RCC 7860 (cell line): Measurements from ENCODE around the gene CMIP.

ENCODE experiments used
- DNase-seq: peaks from one replicate; pipeline ENCODE4 v3.0.0-alpha.2; 2015; ENCODE audit warnings: low spot score
- FAIRE-seq: peaks from 2 replicates; lab custom pipeline; 2012; peaks lifted over from hg19 to GRCh38; lab: Jason Lieb, UNC

The CMIP gene

DNA sequence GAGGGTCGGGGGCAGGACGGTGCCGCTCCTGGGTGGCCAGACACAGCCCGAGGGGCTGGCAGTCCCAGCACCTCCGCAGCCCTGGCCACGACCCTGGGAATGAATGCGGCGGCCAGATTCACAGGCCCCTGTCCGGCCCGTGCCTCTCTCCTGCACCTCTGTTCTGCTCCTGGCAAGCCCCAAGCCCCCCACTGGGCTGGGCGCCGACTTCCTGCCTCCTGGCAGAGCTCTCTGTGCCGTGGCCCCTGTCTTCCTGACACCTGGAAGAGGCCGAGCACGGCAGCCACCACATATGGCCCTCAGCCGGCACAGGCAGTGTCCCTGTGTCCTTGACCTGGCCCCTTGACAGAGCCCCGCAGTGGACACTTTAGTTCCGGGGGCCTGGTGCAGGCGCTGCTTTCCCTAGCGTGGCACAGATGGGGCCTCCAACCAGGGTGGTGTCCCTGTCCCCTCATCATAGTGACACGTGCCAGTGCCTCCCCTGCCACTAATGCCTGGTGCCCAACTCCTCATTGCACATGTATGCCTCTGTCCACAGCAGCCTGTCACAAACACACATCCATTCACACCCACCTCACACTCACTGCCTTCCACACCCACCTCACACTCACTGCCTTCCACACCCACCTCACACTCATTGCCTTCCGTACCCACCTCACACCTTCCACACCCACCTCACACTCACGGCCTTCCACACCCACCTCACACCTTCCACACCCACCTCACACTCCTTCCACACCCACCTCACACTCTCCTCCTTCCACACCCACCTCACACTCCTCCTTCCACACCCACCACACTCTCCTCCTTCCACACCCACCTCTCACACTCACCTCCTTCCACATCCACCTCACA, 223.9 kb downstream of the CMIP start:
- DNase-seq, result no peak
- no peak for FAIRE-seq

DNA sequence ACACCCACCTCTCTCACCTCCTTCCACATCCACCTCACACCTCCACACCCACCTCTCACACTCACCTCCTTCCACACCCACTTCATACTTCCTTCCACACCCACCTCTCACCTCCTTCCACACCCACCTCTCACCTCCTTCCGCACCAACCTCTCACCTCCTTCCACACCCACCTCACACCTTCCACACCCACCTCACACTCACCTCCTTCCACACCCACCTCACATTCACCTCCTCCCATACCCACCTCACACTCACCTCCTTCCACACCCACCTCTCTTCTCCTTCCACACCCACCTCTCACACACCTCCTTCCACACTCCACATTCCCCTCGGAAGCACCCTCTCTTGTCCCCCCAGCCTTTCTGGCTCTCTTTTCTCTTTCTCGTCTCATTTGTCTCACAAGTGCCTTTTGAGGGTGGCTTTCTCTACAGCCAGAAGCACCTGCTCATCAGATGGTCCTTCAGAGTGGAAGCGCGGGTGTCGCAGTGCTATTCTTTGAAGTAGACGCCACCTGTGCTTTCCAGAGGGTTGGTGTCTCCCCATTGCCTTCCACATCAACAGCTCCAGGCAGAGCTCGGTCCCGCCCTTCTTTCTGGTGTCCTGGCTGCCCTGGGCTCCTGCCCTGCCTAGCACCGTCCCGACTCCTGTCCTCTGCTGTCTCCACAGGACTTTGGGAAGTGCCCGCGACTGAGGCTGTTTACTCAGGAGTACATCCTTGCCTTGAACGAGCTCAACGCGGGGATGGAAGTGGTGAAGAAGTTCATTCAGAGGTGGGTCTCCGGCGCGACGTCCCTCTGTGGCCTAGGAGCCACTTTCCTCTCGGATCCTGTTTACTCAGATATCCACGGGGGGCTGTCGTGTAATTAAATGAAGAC, 225.1 kb downstream of the CMIP start:
- DNase-seq (no peak), FAIRE-seq (no peak)

DNA sequence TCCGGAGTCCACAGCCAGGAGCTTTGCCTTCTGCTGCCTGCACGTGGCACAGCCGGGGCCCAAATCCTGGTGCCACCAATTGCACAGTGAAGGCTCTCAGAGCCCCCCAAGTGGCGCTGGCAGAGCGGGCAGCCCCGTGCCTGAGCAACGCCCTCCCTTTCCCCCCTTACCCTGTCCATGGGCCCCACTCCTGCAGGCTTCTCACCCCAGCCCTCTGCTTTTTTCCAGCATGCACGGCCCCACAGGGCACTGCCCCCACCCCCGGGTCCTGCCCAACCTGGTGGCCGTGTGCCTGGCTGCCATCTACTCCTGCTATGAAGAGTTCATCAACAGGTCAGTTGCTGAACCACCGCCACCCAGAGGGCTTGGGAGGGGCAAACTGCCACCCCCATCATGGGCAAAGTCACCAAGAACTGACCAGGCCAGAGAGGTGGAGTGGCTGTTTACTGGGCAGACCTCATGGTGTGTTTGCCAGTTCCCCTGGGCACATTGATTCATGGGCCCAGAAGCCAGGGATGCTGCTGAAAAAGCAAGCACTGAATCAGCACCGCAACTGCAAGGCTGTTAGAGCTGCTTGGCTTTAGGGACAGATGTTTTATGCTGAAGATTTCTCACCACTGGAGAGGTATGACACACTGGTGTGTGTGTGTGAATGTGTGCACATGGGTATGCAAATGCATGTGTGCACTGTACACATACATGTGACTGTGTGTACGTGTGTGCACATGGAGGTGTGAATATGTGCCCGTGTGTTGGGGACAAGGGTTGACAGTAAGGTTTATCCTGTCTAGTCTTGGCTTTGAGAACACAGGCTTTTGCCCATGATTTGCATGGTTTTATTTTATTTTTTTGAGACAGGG, 227.4 kb downstream of the CMIP start:
- FAIRE-seq, result no peak
- no peak for DNase-seq

DNA sequence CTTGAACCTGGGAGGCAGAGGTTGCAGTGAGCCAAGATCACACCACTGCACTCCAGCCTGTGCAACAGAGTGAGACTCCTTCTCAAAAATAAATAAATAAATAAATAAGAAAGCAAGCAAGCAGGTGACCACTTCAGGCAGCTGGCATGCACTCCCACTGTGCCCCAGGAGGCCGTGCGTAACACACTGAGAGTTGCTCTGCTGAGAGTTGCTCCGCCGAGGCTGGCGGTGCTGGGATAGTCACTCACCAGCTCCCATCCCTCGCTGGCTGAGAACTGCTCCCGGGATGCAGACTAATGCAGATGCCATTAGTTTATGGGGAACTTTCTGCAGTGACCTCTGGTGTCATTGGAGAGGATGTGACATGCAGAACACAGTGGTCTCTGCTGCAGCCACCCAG, 228.8 kb downstream of the CMIP start:
- DNase-seq (no peak), FAIRE-seq (no peak)

DNA sequence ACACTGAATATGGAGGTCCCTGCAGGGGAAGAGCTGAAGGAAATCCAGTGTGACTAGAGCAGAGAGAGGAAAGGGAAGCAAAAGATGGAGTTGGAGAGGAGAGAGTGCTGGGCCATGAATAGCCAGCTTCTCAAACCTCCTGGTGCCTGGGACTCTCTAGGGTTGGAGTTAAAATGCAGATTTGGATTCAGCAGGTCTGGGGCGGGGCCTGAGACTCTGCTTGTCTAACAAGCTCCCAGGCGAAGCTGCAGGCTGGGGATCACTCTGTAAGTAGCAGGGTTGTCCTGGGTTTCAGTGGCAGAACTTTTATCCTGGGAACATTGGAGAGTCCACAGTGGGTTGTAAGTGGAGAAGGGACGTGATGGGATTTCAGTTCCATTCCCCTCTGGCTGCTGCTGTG, 231.1 kb downstream of the CMIP start:
- FAIRE-seq (no peak), DNase-seq (no peak)

DNA sequence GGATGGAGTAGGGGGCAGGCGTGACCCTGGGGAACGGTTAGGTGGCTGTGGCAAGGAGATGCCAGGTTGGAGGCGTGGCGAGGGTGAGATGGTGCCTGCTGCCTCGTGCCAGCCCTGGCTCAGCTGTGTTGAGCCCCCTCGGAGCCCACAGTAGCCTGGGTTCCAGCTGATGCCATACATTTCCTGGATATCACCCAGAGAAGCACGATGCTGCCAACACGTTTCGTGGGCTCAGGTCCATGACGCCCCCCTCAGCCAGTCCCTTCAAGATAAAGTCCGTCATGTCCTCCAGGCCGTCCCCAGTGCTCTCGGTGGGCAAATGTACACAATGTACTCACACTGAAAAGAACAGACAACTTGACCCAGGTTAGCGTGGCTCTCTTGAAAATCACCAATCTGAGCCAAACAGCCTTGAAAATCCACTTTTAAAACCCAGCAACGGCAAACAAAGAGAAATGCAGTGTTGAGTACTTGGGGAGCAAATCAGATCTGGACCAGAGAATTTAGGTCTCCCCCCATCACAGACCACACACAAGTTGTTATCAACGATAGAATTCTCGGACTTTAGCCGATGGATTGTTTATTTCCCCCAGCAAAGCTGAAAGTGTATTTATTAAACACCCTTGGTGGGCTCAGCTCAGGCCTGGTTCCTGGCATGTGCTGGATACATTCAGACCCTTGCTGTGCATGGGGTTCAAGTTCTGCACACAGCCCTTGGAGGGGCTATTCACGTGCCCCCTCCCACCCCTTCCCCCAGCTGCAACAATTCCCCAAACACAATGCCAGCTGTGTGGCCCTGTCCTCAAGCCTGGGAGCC, 231.7 kb downstream of the CMIP start:
- DNase-seq, result no peak
- FAIRE-seq, result no peak

DNA sequence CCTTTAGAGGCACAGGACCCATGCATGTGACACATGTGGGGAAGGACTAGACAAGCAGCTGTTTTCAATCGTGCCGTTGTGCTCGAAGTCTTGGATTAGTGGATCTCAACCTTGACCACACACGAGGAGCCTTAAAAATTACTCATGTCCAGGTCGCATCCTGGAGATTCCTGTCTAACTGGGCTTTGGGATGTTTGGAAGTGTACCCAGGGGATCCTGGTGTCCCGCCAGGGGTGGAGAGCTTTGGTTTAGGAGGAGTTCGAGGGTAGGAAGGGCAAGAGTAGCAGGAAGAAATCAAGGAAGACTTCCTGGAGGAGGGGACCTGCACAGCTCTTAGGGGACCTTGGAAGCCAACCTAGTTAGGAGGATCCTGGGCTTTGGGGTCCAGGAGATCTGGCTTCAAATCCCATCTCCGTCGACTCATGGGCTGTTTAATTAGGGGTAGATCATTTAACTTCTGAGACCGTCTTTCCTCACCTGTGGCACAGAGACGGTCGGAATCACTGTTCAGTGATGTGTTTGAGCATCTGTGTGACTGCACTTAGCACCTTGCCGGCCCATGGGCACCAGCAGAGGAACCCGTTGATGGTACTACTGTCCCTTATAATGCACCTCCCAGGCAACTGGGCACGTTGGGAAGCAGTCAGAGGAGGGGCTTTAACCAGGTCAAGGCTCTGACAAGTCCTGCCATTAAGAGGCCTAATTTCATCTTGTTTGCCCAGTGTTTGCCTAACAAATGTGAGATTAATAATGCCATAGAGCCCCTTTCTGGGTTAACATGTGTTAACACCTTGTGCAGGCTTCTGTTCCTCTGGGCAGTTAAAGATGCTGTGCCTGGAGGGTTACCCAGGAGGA, 232.5 kb downstream of the CMIP start:
- DNase-seq (no peak), FAIRE-seq (no peak)

DNA sequence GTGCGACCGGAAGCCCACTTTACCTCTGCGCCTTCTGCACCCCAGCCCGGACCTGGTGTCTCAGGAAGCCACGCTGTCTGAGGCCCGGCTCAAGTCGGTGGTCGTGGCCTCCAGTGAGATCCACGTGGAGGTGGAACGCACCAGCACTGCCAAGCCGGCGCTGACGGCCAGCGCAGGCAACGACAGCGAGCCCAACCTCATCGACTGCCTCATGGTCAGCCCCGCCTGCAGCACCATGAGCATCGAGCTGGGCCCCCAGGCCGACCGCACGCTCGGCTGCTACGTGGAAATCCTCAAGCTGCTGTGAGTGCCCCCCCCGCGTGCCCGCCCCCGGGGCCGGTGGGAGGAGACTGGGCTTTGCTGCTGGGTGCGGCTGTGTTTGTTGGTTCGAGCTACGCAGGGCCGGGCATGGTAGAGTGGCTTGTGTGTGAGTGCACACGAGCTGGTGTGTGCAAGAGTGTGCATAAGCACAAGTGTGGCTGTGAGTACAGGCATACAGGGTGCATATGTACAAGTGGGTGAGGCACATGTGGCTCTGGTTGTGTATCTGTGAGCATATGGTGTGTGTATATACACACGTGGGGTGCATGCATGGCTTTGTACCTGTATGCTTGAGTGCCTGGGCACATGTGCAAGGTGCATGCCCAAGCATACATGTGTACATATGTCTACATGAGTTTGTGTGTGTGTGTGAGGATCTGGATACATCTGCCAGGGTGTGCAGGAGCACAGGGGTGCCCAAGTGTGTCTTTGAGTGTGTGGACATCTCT, 233.9 kb downstream of the CMIP start:
- FAIRE-seq, result no peak
- DNase-seq, result no peak

DNA sequence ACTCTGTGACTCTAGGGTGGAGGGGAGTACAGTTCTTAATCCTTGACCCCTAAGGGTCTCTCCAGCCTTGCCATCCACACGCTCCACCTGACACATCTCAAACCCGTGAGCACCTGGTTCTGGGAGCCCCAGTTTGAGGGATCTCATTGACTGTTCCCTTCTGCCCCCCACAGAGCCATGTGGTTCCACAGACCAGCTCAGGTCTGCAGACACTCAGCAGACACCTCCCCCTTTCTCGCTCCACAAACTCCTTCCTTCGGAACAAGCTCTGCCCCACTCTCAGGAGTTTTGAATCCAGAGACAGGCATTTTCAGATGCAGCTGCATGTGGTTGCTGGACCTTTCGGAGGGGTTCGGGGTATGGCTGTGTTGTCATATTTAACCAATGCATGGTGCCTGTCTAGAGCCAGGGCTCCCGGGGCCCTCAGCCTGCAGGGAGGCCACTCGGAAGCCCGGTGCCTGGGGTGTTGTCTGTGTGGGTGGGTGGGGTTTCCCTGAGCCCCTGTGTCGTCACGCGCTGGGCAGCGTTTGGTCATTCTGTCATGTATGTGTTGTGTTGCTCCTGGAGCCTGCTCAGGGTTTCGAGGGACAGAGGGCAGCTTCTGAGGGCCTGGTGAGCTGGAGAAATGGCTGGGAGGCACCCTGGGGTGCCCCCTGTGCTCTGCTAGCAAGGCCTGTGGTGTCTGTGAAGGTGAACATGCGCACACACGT, 235.3 kb downstream of the CMIP start:
- FAIRE-seq, result no peak
- DNase-seq, result no peak

DNA sequence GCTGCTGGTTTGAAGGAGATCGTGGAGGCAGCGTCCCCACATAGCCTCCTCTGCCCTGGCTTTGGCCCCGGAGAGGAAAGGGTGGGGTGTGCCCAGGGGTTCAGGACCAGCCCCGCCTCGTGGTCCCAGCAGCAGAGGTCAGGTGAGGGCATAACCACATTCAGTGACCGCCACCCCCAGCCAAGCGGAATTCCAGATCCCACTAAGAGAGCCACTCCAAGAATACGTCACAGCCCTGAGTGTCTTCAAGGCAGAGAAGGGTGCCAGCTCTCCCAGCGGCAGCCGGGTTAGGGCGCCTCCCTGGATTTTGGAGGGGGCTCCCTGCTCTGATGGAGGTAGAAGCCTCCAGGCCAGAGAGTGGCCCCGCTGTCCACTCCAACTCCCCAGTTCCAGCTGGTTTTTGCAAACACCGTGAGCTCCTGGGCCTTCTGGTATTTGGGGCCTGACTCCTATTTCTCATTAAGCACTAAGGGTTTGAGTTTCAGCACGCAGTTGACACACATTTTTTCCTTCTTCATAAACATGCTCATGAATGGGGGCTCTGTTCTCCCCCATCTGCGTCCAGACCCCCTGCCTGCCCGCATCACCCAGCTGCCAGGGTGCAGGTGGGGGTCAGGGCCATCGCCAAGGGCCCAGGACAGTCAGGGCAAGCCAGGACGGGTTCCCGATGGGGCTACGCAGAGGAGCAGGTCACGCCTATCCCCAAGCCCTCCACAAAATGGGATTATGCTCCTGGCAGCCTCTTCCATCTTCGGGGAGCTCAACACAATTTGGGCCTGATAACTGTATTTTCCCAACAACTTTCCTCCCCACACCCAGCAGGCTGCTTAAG, 236.1 kb downstream of the CMIP start:
- FAIRE-seq (no peak), DNase-seq (no peak)

DNA sequence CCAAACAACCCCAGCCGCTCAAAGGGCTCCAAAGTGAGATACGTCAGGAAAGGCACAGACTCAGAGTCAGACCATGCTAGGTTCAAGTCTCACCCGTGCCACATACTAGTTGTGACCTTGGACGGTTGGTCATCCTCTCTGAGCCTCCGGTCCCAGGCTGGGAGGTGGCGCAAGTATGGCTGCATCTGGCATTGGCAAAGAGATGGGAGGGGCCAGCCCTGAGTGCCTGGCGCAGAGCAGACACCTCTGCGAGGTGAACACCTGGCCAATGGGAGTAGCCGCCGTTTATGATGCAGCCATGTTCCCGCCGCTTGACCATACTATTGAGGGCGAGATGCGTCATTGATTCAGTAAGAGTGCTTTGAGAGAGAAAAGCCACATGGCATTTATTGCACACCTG, 236.7 kb downstream of the CMIP start:
- FAIRE-seq, result no peak

DNA sequence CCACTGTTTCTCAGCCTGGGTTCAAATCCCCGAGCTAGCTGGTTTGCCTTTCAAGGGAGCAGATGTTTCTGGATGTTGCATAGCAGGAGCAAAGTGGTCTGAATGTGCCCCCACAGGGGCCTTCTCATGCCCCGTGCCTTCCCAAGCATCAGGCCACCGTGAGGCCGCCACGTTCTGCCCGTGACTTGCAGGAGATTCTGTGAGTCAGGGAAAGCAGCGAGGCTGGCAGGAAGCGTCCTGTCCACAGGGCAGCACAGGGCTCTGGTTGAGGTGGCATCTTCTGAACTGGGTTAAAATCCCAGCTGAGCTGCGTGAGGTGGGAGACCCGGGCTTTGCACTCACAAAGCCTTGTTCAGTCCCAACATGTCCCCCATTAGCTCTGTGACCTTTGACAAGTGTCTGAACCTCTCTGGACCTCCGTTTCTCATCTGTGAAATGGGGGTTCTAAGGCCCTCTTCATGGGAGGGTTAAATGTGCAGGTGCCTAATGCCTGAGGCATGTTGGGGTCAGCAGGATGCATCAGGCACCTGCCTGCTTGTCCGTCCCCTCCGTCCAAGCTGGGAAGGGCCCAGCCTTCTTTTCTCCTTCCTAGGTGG, 239.7 kb downstream of the CMIP start:
- DNase-seq (no peak), FAIRE-seq (no peak)

More for the DNA sequence above, 236.7 kb downstream of the CMIP start:
- DNase-seq, result no peak

DNA sequence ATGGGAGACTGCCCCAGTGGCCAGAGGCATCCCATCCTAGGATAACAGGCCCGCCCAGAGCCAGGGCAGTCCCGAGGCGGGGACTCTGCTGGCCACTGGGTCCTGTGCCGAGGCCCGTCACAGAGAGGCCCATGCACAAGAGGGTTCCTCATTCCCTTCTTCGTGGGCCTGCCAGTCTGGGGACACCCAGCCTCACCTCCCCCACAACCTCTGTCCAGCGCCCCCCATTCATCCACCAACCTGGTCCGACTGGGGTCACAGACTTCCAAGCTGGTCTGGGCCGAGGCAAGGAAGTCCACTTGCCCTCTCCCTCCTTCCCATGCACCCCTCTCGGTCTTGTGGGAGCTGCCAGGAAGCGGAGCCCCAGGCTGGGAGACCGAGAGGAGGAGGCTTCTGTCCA, 240.3 kb downstream of the CMIP start:
- FAIRE-seq (no peak), DNase-seq (no peak)

DNA sequence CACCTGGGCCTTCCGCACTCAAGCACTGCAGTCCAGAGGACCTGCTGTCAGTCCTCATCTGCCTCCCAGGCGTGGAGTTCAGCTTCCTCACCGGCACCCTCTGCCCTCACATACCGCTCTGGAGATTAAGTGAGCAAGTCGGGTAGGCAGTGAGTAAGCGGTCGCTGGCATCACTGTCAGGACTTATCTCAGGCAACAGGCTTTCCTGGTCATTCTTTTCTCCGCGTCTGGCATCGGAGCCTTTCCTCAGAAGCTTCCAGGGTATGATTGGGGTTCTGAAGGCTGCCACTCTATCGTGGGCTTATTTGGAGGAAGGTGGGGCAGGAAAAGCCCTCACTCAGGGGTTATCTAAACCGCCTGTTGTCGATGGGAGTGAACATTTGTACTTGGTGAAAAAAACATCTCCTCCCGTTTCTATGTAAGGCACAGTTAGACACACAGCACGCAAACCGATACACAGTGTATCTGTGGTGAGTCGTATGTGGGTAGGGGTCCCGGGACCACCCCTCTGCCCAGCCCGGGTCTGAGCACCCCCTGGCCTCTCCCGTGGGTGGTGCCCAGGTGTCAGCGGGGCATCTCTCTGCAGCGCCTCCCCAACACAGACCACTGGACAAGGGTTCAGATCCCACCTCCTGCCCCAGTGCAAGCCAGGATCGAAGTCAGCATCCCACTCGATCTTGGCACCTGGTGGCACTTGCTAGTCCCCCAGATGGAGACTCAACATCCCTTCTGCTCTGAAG, 242.0 kb downstream of the CMIP start:
- DNase-seq (no peak), FAIRE-seq (no peak)

DNA sequence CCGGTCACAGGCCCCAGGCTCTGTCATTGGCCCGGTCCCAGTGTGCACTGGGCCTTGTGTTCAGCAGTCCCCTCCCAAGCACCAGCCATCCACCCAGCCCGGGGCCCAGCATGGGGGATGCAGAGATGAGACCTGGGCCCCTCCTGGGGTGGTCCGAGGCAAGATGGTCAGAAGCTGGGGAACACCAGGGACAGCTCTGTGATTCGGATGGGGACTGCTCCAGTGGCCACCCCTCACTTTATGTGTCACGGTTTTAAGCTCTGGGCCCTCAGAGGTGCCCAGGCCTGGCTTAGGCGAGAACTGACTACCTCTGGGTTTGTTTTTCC, 242.5 kb downstream of the CMIP start:
- DNase-seq (no peak), FAIRE-seq (no peak)

DNA sequence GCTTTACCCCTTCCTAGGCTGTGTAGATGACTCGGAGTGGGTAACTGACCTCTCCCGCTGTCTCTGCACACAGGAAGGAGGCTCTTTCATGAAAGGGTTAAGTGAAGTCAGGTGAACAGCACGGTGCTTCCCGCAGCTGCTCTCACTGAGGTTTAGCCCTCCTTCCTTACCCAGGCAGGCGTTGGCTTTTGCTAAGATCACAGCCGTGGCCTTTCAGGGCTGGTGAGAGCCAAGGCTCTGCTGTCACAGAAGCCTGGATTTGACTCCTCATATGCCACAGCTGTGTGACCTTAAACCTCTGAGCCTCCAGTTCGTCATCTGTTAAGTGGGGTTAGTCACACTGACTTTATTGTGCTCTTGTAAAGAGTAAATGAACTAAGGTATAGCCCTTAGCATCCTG, 243.6 kb downstream of the CMIP start:
- DNase-seq (no peak), FAIRE-seq (no peak)
